Measurements from ENCODE around the gene TTC22. TPM values are rescaled to one million over a fixed set of nuclear protein-coding genes. Genes with fewer than 3 reads are reported as not detected.

TTC22 gene
- total RNA-seq, 1 donor, result 1.9 TPM

DNA sequence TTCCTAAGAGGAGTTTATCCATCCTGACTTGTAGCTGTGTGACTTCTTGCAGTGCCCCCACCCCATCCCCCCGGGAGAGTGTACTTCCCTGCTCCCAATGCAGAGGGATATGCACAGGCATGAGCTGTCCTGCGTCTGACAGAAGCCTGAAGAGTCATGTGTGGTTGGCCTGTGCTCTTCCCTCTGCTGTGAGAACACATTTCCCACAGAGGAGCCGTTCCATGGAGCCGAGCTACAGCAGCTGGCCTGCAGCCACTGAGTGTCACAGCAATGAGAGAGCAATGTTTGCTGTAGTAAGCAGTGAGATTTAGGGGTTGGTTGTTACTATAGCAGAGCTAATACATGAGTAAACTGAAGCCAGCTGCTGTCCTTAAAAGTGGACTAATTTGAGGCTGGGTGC, 58.8 kb downstream of the TTC22 start:
- no peaks in the 10 kb centered on the region for H3K4me1 ChIP-seq (ENCODE audit: insufficient read depth, low read length)
- H3K4me3 ChIP-seq (ENCODE audit: low read length), result no peak overlapping the region
- H3K27me3 ChIP-seq (ENCODE audit: insufficient read depth, low read length), result no peaks in the 10 kb centered on the region
- H3K9me3 ChIP-seq (ENCODE audit: low read depth, low read length), result no peaks in the 10 kb centered on the region

DNA sequence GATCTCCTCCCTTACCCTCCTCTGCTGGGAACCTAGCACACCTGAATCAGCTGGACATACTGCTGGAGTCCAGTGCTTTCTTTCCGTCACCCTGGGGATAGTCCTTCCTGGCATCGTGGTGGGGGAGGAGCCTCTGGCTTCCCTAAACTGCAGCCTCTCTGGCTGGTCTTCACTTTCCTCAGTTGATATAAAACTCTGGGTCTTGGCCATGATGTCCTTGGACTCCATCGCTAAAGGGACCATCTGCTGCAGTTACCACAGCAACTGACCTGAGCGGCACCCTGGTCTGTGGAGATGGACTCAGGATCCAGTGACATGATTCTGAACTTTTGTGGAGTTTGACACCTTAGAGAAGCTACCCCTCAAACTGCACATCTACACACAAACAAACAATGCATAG, 59.6 kb downstream of the TTC22 start:
- Histone ChIP-seq H3K4me3 (ENCODE audit: low read length) (no peak overlapping the region), H3K27me3 (ENCODE audit: insufficient read depth, low read length) (no peaks in the 10 kb centered on the region), H3K4me1 (ENCODE audit: insufficient read depth, low read length) (no peaks in the 10 kb centered on the region)

DNA sequence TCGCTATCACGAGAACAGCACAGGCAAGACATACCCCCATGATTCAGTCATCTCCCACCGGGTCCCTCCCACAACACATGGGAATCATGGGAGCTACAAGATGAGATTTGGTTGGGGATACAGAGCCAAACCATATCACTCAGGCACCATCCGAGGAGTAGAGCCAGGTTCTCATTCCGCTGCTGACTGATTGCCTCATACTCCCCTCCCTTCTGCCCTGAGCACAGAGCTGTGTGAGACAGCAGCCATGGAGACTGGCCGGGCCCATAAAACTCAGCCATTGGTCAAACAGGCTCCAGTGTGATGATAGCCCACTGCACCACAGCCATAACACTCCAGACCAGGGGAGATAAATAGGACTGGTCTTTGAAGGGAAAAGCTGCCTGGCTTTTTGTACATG, 62.9 kb downstream of the TTC22 start:
- Histone ChIP-seq H3K4me3 (ENCODE audit: low read length) (no peak overlapping the region), H3K27me3 (ENCODE audit: insufficient read depth, low read length) (no peaks in the 10 kb centered on the region), H3K4me1 (ENCODE audit: insufficient read depth, low read length) (no peaks in the 10 kb centered on the region), H3K9me3 (ENCODE audit: low read depth, low read length) (no peaks in the 10 kb centered on the region)

More for the DNA sequence above, 59.6 kb downstream of the TTC22 start:
- H3K9me3 ChIP-seq (ENCODE audit: low read depth, low read length), result no peaks in the 10 kb centered on the region

DNA sequence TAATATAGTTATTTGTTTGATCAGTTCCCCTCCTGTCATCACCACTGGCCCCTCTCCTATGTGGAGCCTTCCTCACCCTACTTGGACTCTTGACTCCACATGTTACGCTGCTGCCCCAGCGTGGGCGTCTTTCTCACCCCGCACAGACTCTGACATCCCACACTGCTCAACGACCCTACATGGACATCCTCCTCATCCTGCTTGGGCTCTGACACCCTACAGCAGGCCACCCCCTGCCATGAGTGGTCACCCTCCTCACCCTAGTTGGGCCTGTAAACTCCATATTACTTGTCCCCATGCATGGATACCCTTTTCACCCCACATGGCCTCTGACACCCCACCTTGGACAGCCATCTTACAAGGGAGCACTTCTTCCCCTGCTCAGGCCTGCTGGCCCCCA, 64.4 kb downstream of the TTC22 start:
- no peaks in the 10 kb centered on the region for H3K9me3 ChIP-seq (ENCODE audit: low read depth, low read length)
- no peaks in the 10 kb centered on the region for H3K27me3 ChIP-seq (ENCODE audit: insufficient read depth, low read length)
- H3K4me1 ChIP-seq (ENCODE audit: insufficient read depth, low read length), result no peaks in the 10 kb centered on the region
- H3K4me3 ChIP-seq (ENCODE audit: low read length), result no peak overlapping the region

Other genes starting within 250 kb of the TTC22 start
- gene FAM151A, start 177.8 kb downstream of the TTC22 start, total RNA-seq, result not detected
- 0.42 TPM for gene MROH7, start 159.5 kb downstream of the TTC22 start, total RNA-seq
- 18.6 TPM for gene TTC4, start 85.5 kb downstream of the TTC22 start, total RNA-seq
- 0.10 TPM for gene PARS2, start 36.8 kb downstream of the TTC22 start, total RNA-seq
- gene DHCR24, start 85.9 kb upstream of the TTC22 start, total RNA-seq, result 1.7 TPM
- not detected for gene TMEM61, start 179.3 kb upstream of the TTC22 start, total RNA-seq
- gene BSND, start 197.6 kb upstream of the TTC22 start, total RNA-seq, result not detected
- gene PCSK9, start 238.2 kb upstream of the TTC22 start, total RNA-seq, result not detected